ENCODE data around the gene SLCO2A1.

The SLCO2A1 gene

GRCh38 chr3:133914839-133915600 lies 114.7 kb downstream of the SLCO2A1 start:
- no peaks in the 10 kb centered on the region for H3K36me3 ChIP-seq
- H3K9me3 ChIP-seq: no peaks in the 10 kb centered on the region
- no peak overlapping the region for H3K27ac ChIP-seq
- H3K4me1 ChIP-seq (ENCODE audit: control insufficient read depth in 1 of 2, insufficient read depth in 1 of 2, low read depth in 1 of 2, low read length in 1 of 2): no peaks in the 10 kb centered on the region
- peaks cover 14% of the 10 kb centered on the region for H3K27me3 ChIP-seq
- TF ChIP-seq CTCF (IDR thresholded peaks at IDR 0.05): no peak
- H3K4me3 ChIP-seq (ENCODE audit: low read depth in 1 of 2, low read length in 1 of 2): no peak overlapping the region

- TF ChIP-seq CTCF (IDR thresholded peaks at IDR 0.05): no peak
Measured at GRCh38 chr3:133910422-133910821, 119.3 kb downstream of the SLCO2A1 start.

DNA sequence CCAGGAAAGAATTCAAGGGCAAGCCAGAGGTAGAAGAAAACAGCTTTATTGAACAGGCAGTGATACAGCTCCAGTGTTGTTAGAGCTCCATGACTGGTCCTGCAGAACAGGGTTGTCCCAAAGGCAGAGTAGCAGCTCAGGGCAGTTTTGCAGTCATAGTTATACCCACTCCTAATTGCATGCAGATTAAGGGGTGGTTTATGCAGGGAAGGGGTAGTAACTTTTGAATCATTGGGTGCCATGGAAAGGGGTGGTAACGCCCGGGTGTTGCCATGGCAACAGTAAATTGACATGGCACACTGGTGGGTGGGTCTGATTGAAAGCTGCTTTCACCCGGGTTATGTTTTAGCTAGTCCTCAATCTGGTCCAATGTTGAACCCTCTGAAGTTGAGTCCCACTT lies 124.3 kb downstream of the SLCO2A1 start:
- H3K27me3 ChIP-seq: no peaks in the 10 kb centered on the region
- no peak overlapping the region for H3K4me3 ChIP-seq (ENCODE audit: low read depth in 1 of 2, low read length in 1 of 2)
- no peaks in the 10 kb centered on the region for H3K4me1 ChIP-seq (ENCODE audit: control insufficient read depth in 1 of 2, insufficient read depth in 1 of 2, low read depth in 1 of 2, low read length in 1 of 2)
- H3K27ac ChIP-seq: no peak overlapping the region
- H3K36me3 ChIP-seq: no peaks in the 10 kb centered on the region
- no peaks in the 10 kb centered on the region for H3K9me3 ChIP-seq
- TF ChIP-seq CTCF (IDR thresholded peaks at IDR 0.05): no peak

More at GRCh38 chr3:133910422-133910821, 119.3 kb downstream of the SLCO2A1 start:
- Histone ChIP-seq H3K36me3 (no peaks in the 10 kb centered on the region), H3K27ac (no peak overlapping the region), H3K9me3 (no peaks in the 10 kb centered on the region), H3K4me3 (ENCODE audit: low read depth in 1 of 2, low read length in 1 of 2) (no peak overlapping the region), H3K27me3 (peaks cover 7% of the 10 kb centered on the region), H3K4me1 (ENCODE audit: control insufficient read depth in 1 of 2, insufficient read depth in 1 of 2, low read depth in 1 of 2, low read length in 1 of 2) (no peaks in the 10 kb centered on the region)

- H3K4me1 ChIP-seq (ENCODE audit: control insufficient read depth in 1 of 2, insufficient read depth in 1 of 2, low read depth in 1 of 2, low read length in 1 of 2): no peaks in the 10 kb centered on the region
- peaks cover 25% of the 10 kb centered on the region for H3K27me3 ChIP-seq
- TF ChIP-seq CTCF (IDR thresholded peaks at IDR 0.05): no peak
- no peak overlapping the region for H3K4me3 ChIP-seq (ENCODE audit: low read depth in 1 of 2, low read length in 1 of 2)
- H3K36me3 ChIP-seq: no peaks in the 10 kb centered on the region
- H3K27ac ChIP-seq: no peak overlapping the region
- H3K9me3 ChIP-seq: no peaks in the 10 kb centered on the region
Measured at GRCh38 chr3:133901847-133902246, 127.9 kb downstream of the SLCO2A1 start.

DNA sequence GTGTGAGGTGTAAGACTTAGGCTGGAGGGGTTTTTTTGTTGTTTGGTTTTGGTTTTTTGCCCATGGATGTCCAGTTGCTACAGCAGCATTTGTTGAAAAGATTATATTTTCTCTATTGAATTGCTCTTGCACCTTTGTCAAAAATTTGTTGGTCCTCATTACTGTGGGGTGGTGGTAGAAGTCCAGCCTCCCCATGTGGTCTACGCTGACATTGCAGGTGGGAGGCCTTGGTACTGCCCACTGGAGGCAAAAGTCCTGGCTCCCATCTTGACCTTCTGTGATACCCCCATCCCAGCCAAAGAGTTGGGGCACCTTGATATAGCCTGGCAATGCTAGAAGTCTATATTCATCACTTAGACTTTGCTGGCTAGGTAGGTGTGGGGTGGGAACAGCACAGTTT lies 128.6 kb downstream of the SLCO2A1 start:
- no peak overlapping the region for H3K4me3 ChIP-seq (ENCODE audit: low read depth in 1 of 2, low read length in 1 of 2)
- H3K27me3 ChIP-seq: peaks cover 32% of the 10 kb centered on the region
- no peaks in the 10 kb centered on the region for H3K36me3 ChIP-seq
- no peaks in the 10 kb centered on the region for H3K9me3 ChIP-seq
- no peaks in the 10 kb centered on the region for H3K4me1 ChIP-seq (ENCODE audit: control insufficient read depth in 1 of 2, insufficient read depth in 1 of 2, low read depth in 1 of 2, low read length in 1 of 2)
- H3K27ac ChIP-seq: no peak overlapping the region
- TF ChIP-seq CTCF (IDR thresholded peaks at IDR 0.05): no peak

Measured in neutrophil (primary cell).